Midbrain (tissue), 1 donor: Measurements from ENCODE around the gene LTBP1.
"Not testable (repeated sequence)": the region's sequence is repeated elsewhere in the genome, so short reads cannot be mapped to it uniquely, and the experiment has no call there.

ENCODE experiments used
- DNase-seq: peaks from one replicate; lab custom pipeline; 2025; lab: John Stamatoyannopoulos, UW

The LTBP1 gene

DNA sequence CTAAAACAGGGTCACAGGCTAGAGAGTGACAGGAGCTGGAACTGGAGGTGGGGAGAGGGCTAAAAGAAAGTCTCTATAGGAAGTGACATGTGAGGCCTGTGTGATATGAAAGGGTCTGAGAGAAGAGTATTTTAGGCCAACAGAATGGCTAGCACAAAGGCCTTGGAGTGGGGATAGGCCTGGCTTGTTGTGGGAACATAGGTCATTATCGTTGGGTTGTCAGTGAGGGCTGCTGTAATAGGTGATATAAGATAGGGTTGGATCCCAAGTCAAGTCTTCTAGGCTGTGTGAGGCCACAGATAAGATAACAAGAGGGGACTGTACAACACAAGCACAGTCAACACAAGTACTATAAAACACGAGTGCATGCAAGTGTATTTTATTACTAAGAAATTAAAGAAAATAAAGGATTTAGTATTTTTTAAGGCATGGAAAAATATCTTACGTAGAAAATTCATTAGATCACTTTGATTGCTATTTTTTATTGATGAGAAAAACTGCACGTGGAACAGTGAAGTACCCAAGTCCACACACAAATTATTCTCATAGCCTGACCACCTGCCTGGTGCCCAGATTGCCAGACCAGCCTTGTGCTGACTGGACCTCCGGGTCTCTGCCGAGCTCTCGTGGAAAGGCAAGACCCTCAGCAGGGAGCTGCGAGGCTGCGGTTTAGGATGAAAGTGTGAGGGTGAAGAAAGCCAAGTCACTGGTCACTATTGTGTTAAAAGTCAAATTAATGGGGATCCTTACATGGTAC lies 14.1 kb downstream of the LTBP1 start:
- DNase-seq = no peak

DNA sequence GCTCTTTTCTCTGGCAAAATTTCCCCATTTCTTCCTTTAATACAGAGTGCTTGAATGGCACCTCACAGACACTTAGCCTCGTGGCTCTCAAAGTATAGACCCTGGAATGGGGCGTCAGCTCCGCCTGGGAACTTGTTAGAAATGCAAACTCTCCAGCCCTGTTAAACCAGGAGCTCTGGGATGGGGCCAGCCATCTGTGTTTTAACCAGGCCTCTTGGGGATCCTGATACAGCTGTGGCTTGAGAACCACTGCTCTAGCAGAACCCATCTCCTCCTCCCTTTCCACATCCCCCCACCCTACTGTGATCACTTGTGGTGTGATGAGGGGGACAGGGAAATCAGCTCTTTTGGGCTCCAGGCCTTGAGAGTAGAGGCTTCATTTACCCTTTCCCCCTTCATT lies 15.9 kb downstream of the LTBP1 start:
- no peak for DNase-seq

DNA sequence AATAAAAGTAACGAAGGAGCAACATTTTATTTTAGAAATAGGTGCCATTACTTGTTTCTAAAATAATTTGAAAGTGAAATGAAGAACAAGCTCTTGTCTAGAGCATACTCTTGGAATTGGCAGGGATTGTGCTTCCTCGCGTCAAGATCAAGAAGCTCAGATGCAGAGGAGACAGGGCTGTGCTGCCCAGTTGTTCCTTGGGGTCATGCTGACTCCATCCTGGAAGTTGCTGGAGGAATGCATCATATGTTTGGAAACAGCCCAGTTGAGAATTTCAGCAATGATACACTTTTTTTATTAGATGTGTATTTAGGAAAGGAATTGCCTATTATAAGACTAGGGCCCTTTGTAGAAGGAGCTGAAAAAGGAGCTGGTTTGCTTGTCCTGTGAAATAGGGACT lies 17.2 kb downstream of the LTBP1 start:
- DNase-seq = no peak

DNA sequence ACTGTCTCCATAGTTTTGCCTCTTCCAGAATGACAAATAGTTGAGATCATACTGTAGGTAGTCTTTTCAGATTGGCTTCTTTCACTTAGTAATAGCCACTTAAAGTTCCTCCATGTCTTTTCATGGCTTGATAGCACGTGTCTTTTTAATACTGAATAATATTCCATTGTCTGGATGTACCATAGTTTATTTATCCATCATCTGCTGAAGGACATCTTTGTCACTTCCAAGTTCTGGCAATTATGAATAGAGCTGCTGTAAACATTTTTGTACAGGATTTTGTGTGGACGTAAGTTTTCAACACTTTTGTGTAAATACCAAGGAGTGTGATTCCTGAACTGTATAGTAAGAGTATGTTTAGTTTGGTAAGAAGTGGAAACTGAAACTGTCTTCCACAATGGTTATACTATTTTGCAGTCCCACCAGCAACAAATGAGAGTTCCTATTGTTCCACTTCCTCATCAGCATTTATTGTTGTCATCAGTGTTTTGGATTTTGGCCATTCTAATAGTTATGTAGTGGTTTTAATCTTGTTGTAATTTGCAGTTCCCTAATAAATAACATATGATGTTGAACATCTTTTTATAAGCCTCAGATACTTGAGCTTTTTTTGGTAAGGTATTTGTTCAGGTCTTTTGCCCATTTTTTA lies 18.9 kb downstream of the LTBP1 start:
- no peak for DNase-seq

DNA sequence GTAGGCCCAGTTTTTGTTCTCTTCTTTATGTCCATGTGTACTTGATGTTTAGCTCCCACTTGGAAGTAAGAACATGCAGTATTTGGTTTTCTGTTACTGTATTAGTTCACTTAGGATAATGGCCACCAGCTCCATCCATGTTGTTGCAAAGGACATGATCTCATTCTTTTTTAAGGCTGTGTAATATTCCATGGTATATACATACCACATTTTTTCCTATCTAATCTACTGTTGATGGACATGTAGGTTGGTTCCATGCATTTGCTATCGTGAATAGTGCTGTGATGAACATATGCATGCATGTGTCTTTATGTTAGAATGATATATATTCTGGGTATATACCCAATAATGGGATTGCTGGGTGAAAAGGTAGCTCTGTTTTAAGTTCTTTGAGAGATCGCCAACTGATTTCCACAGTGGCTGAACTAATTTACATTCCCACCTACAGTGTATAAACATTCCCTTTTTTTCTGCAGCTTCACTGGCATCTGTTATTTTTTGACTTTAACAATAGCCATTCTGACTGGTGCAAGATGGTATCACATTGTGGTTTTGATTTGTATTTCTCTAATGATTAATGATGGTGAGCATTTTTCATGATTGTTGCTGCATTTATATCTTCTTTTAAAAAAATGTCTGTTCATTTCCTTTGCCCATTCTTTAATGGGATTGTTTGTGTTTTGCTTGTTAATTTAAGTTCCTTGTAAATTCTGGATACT lies 22.9 kb downstream of the LTBP1 start:
- no peak for DNase-seq

DNA sequence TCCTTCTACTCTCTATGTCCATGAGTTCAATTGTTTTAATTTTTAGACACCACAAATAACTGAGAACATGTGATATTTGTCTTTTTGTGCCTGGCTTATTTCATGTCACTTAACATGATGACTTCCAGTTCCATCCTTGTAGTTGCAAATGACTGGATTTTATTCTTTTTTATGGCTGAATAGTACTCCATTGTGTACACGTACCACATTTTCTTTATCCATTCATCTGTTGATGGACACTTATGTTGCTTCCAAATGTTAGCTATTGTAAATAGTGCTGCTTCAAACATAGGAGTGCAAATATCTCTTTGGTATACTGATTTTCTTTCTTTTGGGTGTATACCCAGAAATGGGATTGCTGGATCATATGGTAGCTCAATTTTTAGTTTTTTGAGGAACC lies 27.0 kb downstream of the LTBP1 start:
- DNase-seq = not testable (repeated sequence)

DNA sequence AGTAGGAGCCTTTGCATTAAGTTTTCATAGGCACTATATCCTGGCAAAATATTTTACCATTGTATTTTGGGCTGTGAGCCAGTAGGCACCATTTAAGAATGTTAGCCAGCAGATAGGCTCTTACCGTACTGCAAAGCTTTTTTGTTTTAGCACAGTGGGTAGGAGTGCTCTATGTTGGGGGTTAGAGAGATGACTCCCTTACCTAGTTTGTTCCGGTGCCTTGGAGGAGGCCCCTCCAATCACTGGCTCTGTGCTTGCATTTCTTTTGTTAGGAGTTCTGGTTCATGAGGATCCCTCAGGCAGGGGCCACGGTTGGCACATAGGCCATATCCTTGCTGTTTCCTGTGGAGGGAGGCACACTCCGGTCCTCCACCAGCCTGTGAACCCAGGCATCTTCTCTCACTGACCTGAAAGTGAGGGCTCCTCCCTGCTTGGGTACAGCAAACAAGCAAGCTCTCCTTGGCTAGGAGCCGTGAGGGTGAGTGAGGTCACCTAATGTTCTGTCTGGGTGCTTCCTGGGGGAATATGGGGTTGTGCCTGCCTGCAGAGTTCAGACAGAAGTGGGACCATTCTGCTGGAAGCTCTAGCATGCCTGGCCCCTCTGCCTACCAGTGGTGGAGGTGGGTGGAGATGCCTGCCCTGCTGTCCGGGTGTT lies 29.8 kb downstream of the LTBP1 start:
- no peak for DNase-seq

DNA sequence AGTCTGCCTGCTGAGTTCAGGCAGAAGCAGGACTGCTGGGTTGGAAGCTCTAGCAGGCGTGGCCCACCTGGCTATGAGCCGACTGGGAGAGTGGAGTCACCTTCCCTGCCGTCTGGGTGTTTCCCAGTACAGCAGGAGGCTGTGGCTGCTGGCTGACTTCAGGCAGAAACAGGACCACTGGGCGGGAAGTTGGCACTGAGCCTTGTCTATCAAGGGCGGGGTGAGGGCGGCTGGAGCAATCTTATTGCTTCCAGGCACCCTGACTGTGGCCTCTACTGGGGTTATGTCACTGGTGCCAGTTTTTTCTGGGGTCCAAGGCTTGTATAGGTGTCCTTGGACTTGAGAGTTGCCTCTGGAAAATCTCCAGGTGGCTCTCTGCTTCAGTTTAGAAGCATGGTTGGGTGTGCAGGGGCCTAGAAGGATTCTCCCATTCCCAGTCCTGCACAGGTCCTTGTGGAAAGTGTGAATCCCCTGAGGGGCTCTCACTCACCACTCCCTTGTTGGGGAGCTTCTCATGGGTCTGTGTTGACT lies 30.5 kb downstream of the LTBP1 start:
- no peak for DNase-seq

DNA sequence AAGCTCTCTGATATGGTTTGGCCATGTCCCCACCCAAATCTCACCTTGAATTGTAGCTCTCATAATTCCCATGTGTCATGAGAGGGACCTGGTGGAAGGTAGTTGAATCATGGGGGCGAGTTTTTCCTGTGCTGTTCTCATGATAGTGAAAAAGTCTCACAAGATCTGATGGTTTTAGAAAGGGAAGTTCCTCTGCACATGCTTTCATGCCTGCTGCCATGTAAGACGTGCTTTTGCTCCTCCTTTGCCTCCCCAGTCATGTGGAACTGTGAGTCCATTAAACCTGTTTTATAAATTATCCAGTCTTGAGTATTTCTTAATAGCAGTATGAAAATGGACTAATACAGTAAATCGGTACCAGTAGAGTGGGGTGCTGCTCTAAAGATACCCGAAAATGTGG lies 34.9 kb downstream of the LTBP1 start:
- DNase-seq = no peak

DNA sequence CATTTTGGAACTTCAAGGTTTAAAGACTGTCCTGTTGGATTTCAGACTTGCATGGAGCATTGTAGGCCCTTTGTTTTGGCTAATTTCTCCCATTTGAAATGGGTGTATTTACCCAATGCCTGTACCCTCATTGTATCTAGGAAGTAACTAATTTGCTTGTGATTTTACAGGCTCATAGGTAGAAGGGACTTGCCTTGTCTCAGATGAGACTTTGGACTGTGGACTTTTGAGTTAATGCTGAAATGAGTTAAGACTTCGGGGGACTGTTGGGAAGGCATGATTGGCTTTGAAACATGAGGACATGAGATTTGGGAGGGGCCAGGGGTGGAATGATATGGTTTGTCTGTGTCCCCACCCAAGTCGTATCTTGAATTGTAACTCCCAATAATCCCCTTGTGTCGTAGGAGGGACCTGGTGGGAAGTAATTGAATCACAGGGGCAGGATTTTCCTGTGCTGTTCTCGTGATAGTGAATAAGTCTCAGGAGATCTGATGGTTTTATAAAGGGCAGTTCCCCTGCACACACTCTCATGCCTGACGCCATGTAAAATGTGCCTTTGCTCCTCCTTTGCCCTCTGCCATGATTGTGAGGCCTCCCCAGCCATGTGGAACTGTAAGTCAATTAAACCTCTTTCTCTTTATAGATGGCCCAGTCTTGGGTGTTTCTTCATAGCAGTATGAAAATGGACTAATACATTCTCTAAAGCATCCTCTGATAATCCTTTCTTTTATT lies 36.6 kb downstream of the LTBP1 start:
- DNase-seq = not testable (repeated sequence)

DNA sequence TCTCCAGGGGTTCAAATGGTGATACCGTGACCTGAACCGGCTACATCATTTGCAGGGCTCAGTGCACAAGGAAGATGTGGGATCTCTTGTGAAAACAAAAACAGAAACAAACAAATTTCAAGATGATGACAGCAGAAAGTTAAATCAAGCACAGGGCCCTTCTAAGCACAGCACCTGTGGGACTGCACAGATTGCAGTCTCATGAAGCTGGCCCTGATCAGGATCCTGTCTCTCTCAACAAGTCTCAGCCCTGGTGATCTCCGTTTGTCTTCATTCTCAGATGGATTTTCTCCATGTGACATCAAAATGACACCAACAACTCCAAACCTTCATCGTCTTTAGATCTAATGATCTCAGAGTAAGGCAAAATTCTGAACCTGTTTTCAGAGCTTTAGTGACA lies 39.7 kb downstream of the LTBP1 start:
- DNase-seq = no peak

DNA sequence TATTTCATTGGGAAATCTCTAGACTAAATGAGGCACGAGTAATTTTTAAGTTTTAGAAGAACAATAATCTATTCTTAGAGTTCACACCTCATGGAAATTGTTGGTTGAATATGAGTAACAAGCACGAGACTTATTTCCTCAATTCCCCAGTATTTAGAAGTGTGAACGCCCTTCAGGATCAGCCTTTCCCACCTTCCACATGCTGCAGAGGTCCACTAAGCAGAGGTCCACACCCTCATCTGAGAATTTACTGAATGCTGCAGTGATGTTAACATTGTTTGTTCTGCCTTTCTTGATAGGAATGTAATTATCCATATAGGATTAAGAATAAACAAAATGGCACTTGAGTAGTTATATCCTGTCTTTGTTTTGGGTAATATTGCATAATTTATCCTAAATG lies 41.8 kb downstream of the LTBP1 start:
- DNase-seq = no peak

DNA sequence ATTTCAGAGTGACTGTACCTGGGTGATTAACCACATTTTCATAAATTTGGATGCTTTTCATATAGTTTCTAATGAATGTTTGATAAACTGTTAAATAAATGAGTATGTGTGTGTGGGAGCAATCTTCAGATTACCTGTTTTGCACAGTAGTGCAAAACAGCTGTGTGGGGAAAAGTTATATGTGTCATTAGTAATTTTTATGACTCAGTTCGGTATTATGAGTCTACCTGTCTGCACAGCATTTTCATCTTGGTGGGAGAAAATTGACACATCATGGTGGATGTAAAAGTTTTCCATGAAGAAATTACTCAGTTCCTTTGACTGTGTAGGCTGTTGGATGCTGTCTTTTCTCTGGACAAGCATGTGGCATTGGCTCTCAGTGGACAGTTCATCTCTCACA lies 43.8 kb downstream of the LTBP1 start:
- DNase-seq = no peak

DNA sequence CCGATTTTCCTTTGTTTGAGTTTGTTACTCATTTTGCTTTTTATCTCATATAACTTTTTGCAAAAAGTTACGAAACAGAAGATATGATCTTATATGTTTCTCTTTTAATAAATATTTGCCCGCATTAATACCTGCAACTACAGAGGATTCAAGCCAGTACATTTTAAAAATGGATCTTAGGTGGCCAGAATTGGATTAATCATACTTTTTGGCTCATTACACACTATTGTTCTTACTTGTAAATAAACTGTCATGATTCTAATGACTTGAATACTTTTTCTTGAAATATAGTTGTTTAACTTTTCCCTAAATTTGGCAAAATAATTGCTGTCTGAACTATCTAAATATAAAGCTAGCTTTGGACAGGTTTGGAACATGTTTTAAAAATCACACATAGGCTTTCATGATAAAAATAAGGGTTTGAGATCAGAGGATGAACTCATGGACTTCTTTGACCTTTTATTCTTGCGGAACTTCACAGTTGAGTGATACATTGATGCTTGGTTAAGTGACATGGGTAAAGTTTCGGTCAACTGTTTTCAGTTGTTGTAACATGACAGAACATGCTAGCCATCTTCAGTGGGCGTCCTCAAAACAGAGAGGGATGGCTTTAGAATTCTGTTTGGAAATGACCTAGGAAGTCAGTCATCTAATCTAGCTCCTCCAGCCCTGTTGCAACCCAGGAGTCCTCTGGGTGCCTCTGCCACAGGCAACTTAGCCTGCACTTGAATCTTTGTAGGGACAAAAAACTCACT lies 44.5 kb downstream of the LTBP1 start:
- DNase-seq = no peak

DNA sequence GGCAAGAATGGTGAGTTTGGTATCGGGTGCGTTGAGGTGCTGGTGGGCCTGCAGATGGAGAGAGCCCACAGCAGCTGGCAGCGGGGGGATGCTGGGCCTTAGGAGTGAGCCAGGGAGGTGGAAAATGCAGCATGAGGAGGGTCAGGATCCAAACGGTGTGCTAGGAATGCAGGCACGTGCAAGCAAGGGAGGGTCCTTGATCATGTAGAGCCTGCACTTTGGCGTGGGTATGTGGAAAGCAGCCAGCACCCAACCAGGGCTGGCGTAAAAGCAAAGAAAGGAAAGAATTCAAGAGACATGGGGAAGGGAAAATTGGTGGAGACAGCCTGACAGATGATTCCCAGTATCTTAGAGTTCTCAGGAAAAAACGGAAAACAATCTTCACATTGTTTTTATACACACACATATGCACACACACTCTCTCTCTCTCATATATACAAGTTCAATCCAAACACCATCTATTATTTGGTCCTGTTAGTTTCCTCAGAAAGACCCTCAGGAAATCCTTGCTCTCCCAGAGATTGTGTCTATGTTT lies 46.3 kb downstream of the LTBP1 start:
- DNase-seq = no peak

DNA sequence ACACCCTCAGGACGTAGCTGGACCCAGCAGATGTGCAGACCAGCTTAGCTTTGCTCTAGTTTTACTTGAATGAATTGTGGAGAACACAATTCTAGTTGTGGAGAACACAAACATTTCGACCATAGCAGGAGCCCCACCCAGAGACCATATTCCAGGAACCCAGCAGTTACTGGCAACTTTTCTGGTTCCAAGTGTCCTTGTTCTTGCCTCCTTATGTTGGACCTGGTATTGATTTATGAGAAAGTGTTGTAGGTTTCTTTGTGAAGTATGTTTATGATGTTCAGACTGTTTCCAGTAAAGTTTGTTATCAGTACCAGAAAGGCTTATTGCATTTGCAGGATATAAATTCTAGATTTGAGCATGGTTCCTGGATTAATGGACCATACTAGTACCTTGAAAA lies 51.0 kb downstream of the LTBP1 start:
- DNase-seq = no peak

DNA sequence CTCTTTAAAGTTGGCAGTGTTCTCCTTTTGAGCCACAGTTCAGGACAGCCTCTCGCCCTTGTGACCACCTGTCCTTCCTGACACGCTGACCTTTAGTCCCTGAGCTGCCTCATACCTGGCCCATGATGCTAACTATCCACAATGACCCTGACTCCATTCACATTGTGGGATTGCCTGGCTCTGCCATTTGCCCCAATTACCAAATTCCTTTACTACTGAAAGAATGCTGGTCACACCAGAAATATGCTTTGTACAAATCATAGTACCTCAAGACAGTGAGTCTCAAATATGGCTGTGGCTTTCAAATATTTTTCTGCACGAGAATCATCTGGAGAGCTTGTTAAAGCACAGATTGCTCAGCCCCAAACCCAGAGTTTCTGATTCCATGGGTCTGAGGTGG lies 54.2 kb downstream of the LTBP1 start:
- no peak for DNase-seq

DNA sequence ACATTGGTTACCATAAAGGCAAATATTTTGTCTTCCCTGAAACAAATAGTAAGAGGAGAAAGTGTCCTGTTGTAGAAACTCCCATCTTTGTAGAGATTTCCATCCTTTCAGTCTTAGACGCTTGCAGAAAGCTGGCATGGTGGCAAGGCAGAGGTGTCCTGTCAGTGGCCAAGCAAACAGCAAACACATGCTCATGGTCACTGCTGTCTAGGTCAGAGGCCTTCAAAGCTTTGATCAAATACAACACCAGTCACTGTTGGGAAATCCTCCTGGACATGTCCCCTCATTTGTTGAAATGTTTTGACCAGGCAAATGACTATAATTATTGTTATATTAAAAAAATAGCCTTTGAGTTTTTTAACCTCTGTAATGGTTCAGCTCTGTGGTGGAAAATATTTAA lies 55.1 kb downstream of the LTBP1 start:
- DNase-seq = no peak

DNA sequence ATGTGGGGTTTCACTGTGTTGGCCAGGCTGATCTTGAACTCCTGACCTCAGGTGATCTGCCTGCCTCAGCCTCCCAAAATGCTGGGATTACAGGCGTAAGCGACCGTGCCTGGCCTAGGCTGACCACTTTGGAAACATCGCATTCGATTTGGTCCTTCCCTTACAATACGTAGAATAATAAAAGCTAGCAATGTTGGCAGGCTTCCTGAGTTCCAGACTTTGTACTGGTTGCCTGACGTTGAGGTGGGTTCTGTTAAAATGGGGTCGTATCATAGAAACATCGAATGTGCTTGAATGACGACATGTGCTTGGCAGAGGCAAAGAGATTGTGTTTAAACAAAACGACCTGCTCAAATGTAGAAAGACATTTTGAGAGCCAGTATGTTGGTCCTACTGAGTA lies 56.1 kb downstream of the LTBP1 start:
- DNase-seq = no peak

DNA sequence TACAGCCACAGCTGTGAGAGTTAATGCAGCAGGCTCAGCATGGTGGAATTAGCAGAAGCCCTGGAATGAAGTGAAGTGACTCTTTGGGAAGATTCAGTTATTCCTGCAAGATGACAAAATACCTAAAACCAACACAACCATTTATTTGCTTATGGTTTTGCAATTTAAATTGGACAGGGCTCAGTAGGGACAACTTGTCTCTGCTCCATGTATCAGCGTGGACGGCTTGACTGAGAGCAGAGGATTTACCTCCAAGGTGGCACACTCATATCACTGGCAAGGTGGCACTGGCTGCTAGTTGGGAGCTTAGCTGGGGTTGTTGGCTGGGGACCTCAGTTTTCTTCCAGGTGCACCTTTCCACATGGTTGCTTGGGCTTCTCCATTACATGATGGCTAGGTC lies 58.3 kb downstream of the LTBP1 start:
- DNase-seq = no peak

DNA sequence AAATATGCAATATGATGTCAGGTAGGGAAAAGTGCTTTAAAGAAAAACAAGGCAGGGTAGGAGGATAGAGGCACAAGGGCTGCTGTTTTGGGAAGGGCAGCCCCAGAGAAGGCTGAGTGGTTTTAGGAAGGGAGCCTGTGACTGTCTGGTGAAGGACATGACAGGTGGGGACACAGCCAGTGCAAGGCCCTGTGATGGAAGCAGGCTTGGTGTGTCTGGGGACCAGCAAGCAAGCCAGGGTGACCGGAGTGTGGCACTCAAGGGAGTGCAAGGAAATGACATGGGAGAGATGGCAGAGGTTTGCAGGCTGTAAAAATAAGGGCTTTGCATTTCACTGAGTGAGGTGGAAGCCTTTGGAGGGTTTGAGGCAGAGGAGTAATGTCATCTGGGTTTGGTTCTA lies 62.0 kb downstream of the LTBP1 start:
- DNase-seq = no peak
